Neural progenitor cell (in vitro differentiated cells): Measurements from ENCODE around the gene NAAA. TPM values are rescaled to one million over a fixed set of nuclear protein-coding genes. Genes with fewer than 3 reads are reported as not detected.

Experiments
- DNase-seq: peaks from one replicate; pipeline ENCODE4 v3.0.0-alpha.2; 2016; ENCODE audit warnings: low spot score
- H2AFZ ChIP-seq: fragments of 200-600 bp; sonication (generic); replicated peaks from 2 replicates; pipeline ENCODE4 v1.6.1; 2016; ENCODE audit warnings: antibody characterized with exemption
- H3F3A ChIP-seq: fragments of 200-600 bp; sonication (generic); 2 replicates; pipeline ENCODE4 v1.6.1; 2016; ENCODE audit warnings: antibody characterized with exemption, low read depth
- H3K27ac ChIP-seq: fragments of 200-600 bp; sonication (generic); 2 replicates; pipeline ENCODE4 v1.5.1; 2016; ENCODE audit warnings: mild to moderate bottlenecking
- H3K27me3 ChIP-seq: fragments of 200-600 bp; sonication (generic); 2 replicates; pipeline ENCODE4 v1.6.1; 2016; ENCODE audit warnings: mild to moderate bottlenecking, moderate library complexity
- H3K36me3 ChIP-seq: fragments of 200-600 bp; sonication (generic); 2 replicates; pipeline ENCODE4 v1.5.1; 2016
- H3K4me1 ChIP-seq: fragments of 200-600 bp; sonication (generic); 2 replicates; pipeline ENCODE4 v1.6.1; 2016; ENCODE audit warnings: mixed run types
- H3K4me2 ChIP-seq: fragments of 200-600 bp; sonication (generic); 2 replicates; pipeline ENCODE4 v1.6.1; 2016
- H3K4me3 ChIP-seq: fragments of 200-600 bp; sonication (generic); 2 replicates; pipeline ENCODE4 v1.5.1; 2016
- H3K79me2 ChIP-seq: fragments of 200-600 bp; sonication (generic); 2 replicates; pipeline ENCODE4 v1.6.1; 2016; ENCODE audit warnings: low read depth
- H3K9ac ChIP-seq: fragments of 200-600 bp; sonication (generic); 2 replicates; pipeline ENCODE4 v1.6.1; 2016
- H3K9me3 ChIP-seq: fragments of 200-600 bp; sonication (generic); 2 replicates; pipeline ENCODE4 v1.5.1; 2016; ENCODE audit warnings: low read depth
- H4K20me1 ChIP-seq: fragments of 200-600 bp; sonication (generic); 2 replicates; pipeline ENCODE4 v1.6.1; 2016; ENCODE audit warnings: low read depth
- H3K27ac Mint-ChIP-seq: 3 replicates; pipeline ENCODE4 v1.8.0; 2021; ENCODE audit warnings: mixed read lengths
- H3K27me3 Mint-ChIP-seq: 2 replicates; pipeline ENCODE4 v1.8.0; 2022; ENCODE audit warnings: low read depth, mild to moderate bottlenecking, inconsistent platforms, moderate library complexity, mixed read lengths; ENCODE audit not compliant: insufficient read depth
- H3K36me3 Mint-ChIP-seq: 3 replicates; pipeline ENCODE4 v1.8.0; 2021; ENCODE audit warnings: mixed read lengths
- H3K4me1 Mint-ChIP-seq: 3 replicates; pipeline ENCODE4 v1.8.0; 2021; ENCODE audit warnings: mixed read lengths
- H3K4me3 Mint-ChIP-seq: 3 replicates; pipeline ENCODE4 v1.8.0; 2021; ENCODE audit warnings: mild to moderate bottlenecking, moderate library complexity, mixed read lengths
- H3K9me3 Mint-ChIP-seq: 3 replicates; pipeline ENCODE4 v1.8.0; 2020; ENCODE audit warnings: mixed read lengths
- CTCF ChIP-seq: fragments of 200-600 bp; sonication (generic); IDR thresholded peaks from 2 replicates; pipeline ENCODE4 v1.5.1; 2017; ENCODE audit warnings: antibody characterized with exemption, mild to moderate bottlenecking
- EZH2 ChIP-seq: fragments of 200-600 bp; sonication (generic); IDR thresholded peaks from 2 replicates; pipeline ENCODE4 v1.6.1; 2017; ENCODE audit warnings: antibody characterized with exemption, mild to moderate bottlenecking, moderate library complexity
- EZH2phosphoT487 ChIP-seq: fragments of 200-600 bp; sonication (generic); IDR thresholded peaks from 2 replicates; pipeline ENCODE4 v1.6.1; 2017; ENCODE audit warnings: antibody characterized with exemption
- total RNA-seq: library from RNA; depleted of rRNA; stranded (reverse); fragments of >200 nt; gene quantifications from 2 replicates; pipeline ENCODE4 v1.2.3, GENCODE V29; 2015; ENCODE audit warnings: low replicate concordance

Gene NAAA
- total RNA-seq, 1 donor from 2014 or later = 0.07 TPM

GRCh38 chr4:75924309-75924827, 16.4 kb downstream of the NAAA start:
- Mint-ChIP-seq H3K27me3 (no peaks in the 10 kb centered on the region), H3K27ac (no peak overlapping the region), H3K9me3 (no peaks in the 10 kb centered on the region), H3K36me3 (peaks cover 2% of the 10 kb centered on the region), H3K4me3 (no peak overlapping the region), H3K4me1 (peaks cover 3% of the 10 kb centered on the region)
- no peak overlapping the region for H2AFZ ChIP-seq
- no peaks in the 10 kb centered on the region for H3F3A ChIP-seq
- TF ChIP-seq EZH2 = no peak
- no peak for TF ChIP-seq EZH2phosphoT487
- no peak for TF ChIP-seq CTCF
- no peaks in the 10 kb centered on the region for H3K9me3 ChIP-seq
- no peak overlapping the region for H3K4me2 ChIP-seq
- H3K4me3 ChIP-seq = no peak overlapping the region
- DNase-seq = no peak
- no peaks in the 10 kb centered on the region for H3K36me3 ChIP-seq
- no peak overlapping the region for H3K9ac ChIP-seq
- no peaks in the 10 kb centered on the region for H3K79me2 ChIP-seq
- H3K27ac ChIP-seq = no peak overlapping the region
- H4K20me1 ChIP-seq = no peaks in the 10 kb centered on the region
- H3K4me1 ChIP-seq = no peaks in the 10 kb centered on the region
- no peaks in the 10 kb centered on the region for H3K27me3 ChIP-seq

GRCh38 chr4:75922588-75922987, 18.2 kb downstream of the NAAA start:
- no peak overlapping the region for H3K27ac ChIP-seq
- no peaks in the 10 kb centered on the region for H3K9me3 Mint-ChIP-seq
- H3K36me3 Mint-ChIP-seq = peaks cover 2% of the 10 kb centered on the region

GRCh38 chr4:75921910-75922309, 18.9 kb downstream of the NAAA start:
- Histone ChIP-seq H3K27ac (no peak overlapping the region), H3K27me3 (no peaks in the 10 kb centered on the region), H3K4me1 (no peaks in the 10 kb centered on the region), H3F3A (no peaks in the 10 kb centered on the region), H4K20me1 (no peaks in the 10 kb centered on the region), H2AFZ (no peak overlapping the region), H3K4me2 (no peak overlapping the region), H3K79me2 (no peaks in the 10 kb centered on the region), H3K9ac (no peak overlapping the region), H3K4me3 (no peak overlapping the region), H3K9me3 (no peaks in the 10 kb centered on the region), H3K36me3 (no peaks in the 10 kb centered on the region)
- Mint-ChIP-seq H3K4me1 (peaks cover 3% of the 10 kb centered on the region), H3K27me3 (peaks cover 2% of the 10 kb centered on the region), H3K4me3 (no peak overlapping the region), H3K9me3 (no peaks in the 10 kb centered on the region), H3K27ac (no peak overlapping the region), H3K36me3 (peaks cover 2% of the 10 kb centered on the region)
- no peak for TF ChIP-seq EZH2phosphoT487
- no peak for TF ChIP-seq EZH2
- no peak for TF ChIP-seq CTCF
- DNase-seq = no peak

More at GRCh38 chr4:75922588-75922987, 18.2 kb downstream of the NAAA start:
- no peak overlapping the region for H3K4me3 Mint-ChIP-seq
- no peaks in the 10 kb centered on the region for H3K9me3 ChIP-seq
- TF ChIP-seq CTCF (no peak), EZH2 (no peak), EZH2phosphoT487 (no peak)
- no peak overlapping the region for H2AFZ ChIP-seq
- no peak overlapping the region for H3K27ac Mint-ChIP-seq
- H3K9ac ChIP-seq = no peak overlapping the region
- H3K4me2 ChIP-seq = no peak overlapping the region
- H3K27me3 ChIP-seq = no peaks in the 10 kb centered on the region
- no peaks in the 10 kb centered on the region for H3K79me2 ChIP-seq
- H3K4me3 ChIP-seq = no peak overlapping the region
- no peaks in the 10 kb centered on the region for H3K36me3 ChIP-seq
- H4K20me1 ChIP-seq = no peaks in the 10 kb centered on the region
- H3K27me3 Mint-ChIP-seq = peaks cover 2% of the 10 kb centered on the region
- H3F3A ChIP-seq = no peaks in the 10 kb centered on the region
- DNase-seq = no peak
- H3K4me1 Mint-ChIP-seq = peaks cover 3% of the 10 kb centered on the region
- H3K4me1 ChIP-seq = no peaks in the 10 kb centered on the region
